Gastrocnemius medialis (tissue), 4 donors: ENCODE data around the gene SCN2A. TPM values are rescaled to one million over a fixed set of nuclear protein-coding genes. Genes with fewer than 3 reads are reported as not detected.

Experiments used
- ATAC-seq, 2 donors: fragments of 150-250 bp; one replicate each; pipeline ENCODE4 v1.9.1; 2016
- DNase-seq, 2 donors: peaks; one replicate each; pipeline ENCODE4 v3.0.0-alpha.2; 2019
- H3K27ac ChIP-seq, 4 donors: fragments of 200-600 bp; sonication (generic); 1 replicate in 1 of 4; 2 replicates in 3 of 4; pipeline ENCODE4 v1.5.1; 2016 to 2018; ENCODE audit warnings: mild to moderate bottlenecking in 2 of 4, moderate library complexity in 1 of 4
- H3K27me3 ChIP-seq, 3 donors: fragments of 200-600 bp; sonication (generic) in 2 of 3; 1 replicate in 1 of 3; 2 replicates in 2 of 3; pipeline versions ENCODE4 v1.5.1 to v1.6.0; 2016 to 2019; ENCODE audit warnings: mild to moderate bottlenecking in 1 of 3, moderate library complexity in 1 of 3
- H3K36me3 ChIP-seq, 2 donors: fragments of 200-600 bp; sonication (generic) in 1 of 2; one replicate each; pipeline ENCODE4 v1.5.1; 2017 to 2018
- H3K4me1 ChIP-seq, 2 donors: fragments of 200-600 bp; sonication (generic) in 1 of 2; one replicate each; pipeline ENCODE4 v1.5.1; 2016 to 2017; ENCODE audit warnings: mild to moderate bottlenecking in 2 of 2
- H3K4me3 ChIP-seq, 4 donors: fragments of 200-600 bp; sonication (generic) in 3 of 4; 1 replicate in 1 of 4; 2 replicates in 3 of 4; pipeline ENCODE4 v1.5.1; 2016 to 2019; ENCODE audit warnings: mild to moderate bottlenecking in 2 of 4
- H3K9me3 ChIP-seq, 3 donors: fragments of 200-600 bp; sonication (generic) in 2 of 3; 1 replicate in 1 of 3; 2 replicates in 2 of 3; pipeline ENCODE4 v1.5.1; 2016 to 2019
- POLR2A ChIP-seq, 2 donors: fragments of 450-650 bp; IDR thresholded peaks; one replicate each; pipeline ENCODE4 v1.6.1; 2017; ENCODE audit warnings: antibody characterized with exemption in 2 of 2, mild to moderate bottlenecking in 2 of 2, moderate library complexity in 2 of 2
- in situ Hi-C, 4 donors: fragments of 200-750 bp; cut with MboI; loops; one replicate each; pipeline versions ENCODE4 v1.15.0 to v1.8.0; 2017; ENCODE audit warnings: low sequenced_read_pairs in 4 of 4
- intact Hi-C: fragments of 100-400 bp; cut with DNase I; formaldehyde crosslinking; loops from one replicate; pipeline ENCODE4 v1.15.1; 2023; ENCODE audit warnings: low total_unique reads
- total RNA-seq, 4 donors: library from RNA; depleted of rRNA; stranded (reverse); fragments of >200 nt; gene quantifications; one replicate each; pipeline versions ENCODE4 v1.1.0 to v1.2.3, GENCODE V29; 2016
- TF ChIP-seq, protein P1 (sequence below), 5 experiments: fragments of 450-650 bp in 3 of 5; fragments of 200-600 bp in 2 of 5; sonication (generic) in 2 of 5; IDR thresholded peaks in 4 of 5; conservative IDR thresholded peaks in 1 of 5; 1 replicate in 4 of 5; 2 replicates in 1 of 5; pipeline ENCODE4 v1.5.1; 2016 to 2019; ENCODE audit warnings: antibody characterized with exemption in 5 of 5, mild to moderate bottlenecking in 3 of 5, moderate library complexity in 3 of 5

SCN2A gene
- total RNA-seq, 4 donors from 2014 or later = not detected

DNA sequence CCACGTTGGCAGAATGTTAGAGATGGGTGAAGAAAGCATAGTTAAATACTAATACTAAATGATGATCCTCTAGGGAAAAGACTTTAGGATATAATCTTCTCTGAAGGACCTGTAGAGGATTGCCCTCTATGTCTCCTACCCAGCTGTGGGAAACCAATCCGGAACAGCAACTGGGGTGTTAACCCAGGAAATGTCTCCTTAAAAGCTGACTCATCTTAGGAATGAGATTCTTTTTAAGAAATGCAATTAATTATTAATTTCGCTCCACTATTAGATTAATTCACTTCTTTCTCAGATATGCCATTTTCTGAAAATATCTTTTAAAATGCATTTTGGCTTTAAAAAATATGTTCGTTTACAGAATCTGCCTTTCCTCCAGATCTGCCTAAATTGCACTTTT is 42.8 kb upstream of the SCN2A start:
- no peaks in the 10 kb centered on the region for H3K27me3 ChIP-seq
- intact Hi-C loops = no loop called here
- no peak overlapping the region for H3K4me3 ChIP-seq
- H3K9me3 ChIP-seq = no peaks in the 10 kb centered on the region
- no peak for TF ChIP-seq POLR2A (IDR thresholded peaks at IDR 0.05)
- TF ChIP-seq, protein P1, sequence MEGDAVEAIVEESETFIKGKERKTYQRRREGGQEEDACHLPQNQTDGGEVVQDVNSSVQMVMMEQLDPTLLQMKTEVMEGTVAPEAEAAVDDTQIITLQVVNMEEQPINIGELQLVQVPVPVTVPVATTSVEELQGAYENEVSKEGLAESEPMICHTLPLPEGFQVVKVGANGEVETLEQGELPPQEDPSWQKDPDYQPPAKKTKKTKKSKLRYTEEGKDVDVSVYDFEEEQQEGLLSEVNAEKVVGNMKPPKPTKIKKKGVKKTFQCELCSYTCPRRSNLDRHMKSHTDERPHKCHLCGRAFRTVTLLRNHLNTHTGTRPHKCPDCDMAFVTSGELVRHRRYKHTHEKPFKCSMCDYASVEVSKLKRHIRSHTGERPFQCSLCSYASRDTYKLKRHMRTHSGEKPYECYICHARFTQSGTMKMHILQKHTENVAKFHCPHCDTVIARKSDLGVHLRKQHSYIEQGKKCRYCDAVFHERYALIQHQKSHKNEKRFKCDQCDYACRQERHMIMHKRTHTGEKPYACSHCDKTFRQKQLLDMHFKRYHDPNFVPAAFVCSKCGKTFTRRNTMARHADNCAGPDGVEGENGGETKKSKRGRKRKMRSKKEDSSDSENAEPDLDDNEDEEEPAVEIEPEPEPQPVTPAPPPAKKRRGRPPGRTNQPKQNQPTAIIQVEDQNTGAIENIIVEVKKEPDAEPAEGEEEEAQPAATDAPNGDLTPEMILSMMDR (IDR thresholded peaks at IDR 0.05 in 4 of 5, conservative IDR thresholded peaks at IDR 0.05 in 1 of 5) = no peak
- H3K4me1 ChIP-seq = no peaks in the 10 kb centered on the region
- ATAC-seq = no peak
- H3K27ac ChIP-seq = no peak overlapping the region
- in situ Hi-C loops = no loop called here
- DNase-seq = no peak
- no peaks in the 10 kb centered on the region for H3K36me3 ChIP-seq

DNA sequence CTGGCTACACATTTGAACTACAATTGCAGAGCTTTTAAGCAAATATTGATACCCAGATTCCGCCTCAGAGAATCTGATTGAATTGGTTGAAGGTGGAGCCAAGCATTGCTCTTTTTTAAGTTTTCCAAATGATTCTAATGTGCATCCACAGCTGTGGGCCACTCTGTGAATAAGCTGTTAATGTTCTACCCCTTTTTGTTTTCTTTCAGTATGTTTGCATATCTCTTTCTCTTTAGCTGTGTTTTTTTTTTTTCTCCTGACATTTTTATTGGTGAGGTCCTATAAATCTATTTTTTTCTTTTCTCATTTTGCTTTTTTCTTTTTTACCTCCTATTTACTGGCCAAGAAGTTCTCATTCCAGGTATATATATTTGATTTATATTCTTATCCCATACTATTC is 41.9 kb upstream of the SCN2A start:
- no peaks in the 10 kb centered on the region for H3K4me1 ChIP-seq
- no peak for ATAC-seq
- H3K27me3 ChIP-seq = no peaks in the 10 kb centered on the region
- no peaks in the 10 kb centered on the region for H3K36me3 ChIP-seq
- no peak overlapping the region for H3K4me3 ChIP-seq
- no peak for TF ChIP-seq POLR2A (IDR thresholded peaks at IDR 0.05)
- TF ChIP-seq, protein P1 (IDR thresholded peaks at IDR 0.05 in 4 of 5, conservative IDR thresholded peaks at IDR 0.05 in 1 of 5) = no peak
- no peaks in the 10 kb centered on the region for H3K9me3 ChIP-seq
- in situ Hi-C loops (no loop called here), intact Hi-C loops (no loop called here)
- no peak for DNase-seq
- H3K27ac ChIP-seq = peak overlapping the region in 1 of 4 donors; percentile 58

DNA sequence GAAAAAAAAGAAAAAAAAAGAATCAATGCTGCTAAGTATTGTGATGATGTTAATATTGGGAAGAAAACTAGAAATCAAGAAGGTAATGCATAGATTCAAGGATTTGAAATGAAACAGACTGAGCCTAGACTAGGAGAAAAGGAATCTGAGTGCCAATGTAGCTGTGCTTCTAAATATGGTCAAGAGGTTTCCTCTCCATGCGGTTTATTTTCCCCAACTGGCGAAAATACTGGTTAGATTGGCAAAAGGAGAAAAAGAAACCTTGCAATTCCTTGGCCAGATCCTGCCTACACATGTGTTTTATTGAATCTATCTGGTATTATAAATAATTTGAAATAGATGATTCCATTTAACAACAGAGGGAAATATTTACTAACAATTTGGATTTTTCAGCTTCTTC is 41.0 kb upstream of the SCN2A start:
- Histone ChIP-seq H3K27me3 (no peaks in the 10 kb centered on the region), H3K4me3 (no peak overlapping the region), H3K36me3 (no peaks in the 10 kb centered on the region), H3K9me3 (no peaks in the 10 kb centered on the region), H3K4me1 (no peaks in the 10 kb centered on the region), H3K27ac (peak overlapping the region in 3 of 4 donors; percentile 22 to 58 (median 36))
- in situ Hi-C loops = no loop called here
- intact Hi-C loops = no loop called here
- no peak for ATAC-seq
- TF ChIP-seq POLR2A (IDR thresholded peaks at IDR 0.05) = no peak
- TF ChIP-seq, protein P1 (IDR thresholded peaks at IDR 0.05 in 4 of 5, conservative IDR thresholded peaks at IDR 0.05 in 1 of 5) = no peak
- DNase-seq = no peak

DNA sequence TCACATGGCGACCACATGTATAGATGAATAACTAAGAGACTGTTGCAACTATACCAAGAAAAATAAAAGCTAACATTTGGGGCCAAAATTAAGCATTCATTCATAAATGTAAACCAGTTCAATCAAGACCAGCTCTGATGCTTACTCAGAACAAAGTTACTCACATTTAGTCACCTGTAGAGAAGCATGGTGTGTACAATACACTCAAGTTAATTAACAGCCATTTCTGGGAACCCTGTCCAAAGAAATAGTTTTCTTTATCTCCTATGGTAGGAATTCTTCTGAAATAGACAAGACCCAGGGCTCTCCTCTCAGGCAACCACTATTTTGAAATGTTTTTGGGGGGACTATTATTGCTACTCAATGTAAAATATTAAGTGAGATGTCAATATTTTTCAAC is 37.0 kb upstream of the SCN2A start:
- H3K9me3 ChIP-seq = no peaks in the 10 kb centered on the region
- no peaks in the 10 kb centered on the region for H3K27me3 ChIP-seq
- in situ Hi-C loops = loop anchor here in 2 of 4 donors (10.0 kb wide), 1 partner anchor 197 kb away; no protein-coding TSS in a partner anchor
- H3K27ac ChIP-seq = no peak overlapping the region
- intact Hi-C loops = loop anchor here (5.0 to 10.0 kb wide), 2 partner anchors 185 to 467 kb away; no protein-coding TSS in a partner anchor
- no peaks in the 10 kb centered on the region for H3K4me1 ChIP-seq
- TF ChIP-seq POLR2A (IDR thresholded peaks at IDR 0.05) = no peak
- TF ChIP-seq, protein P1 (IDR thresholded peaks at IDR 0.05 in 4 of 5, conservative IDR thresholded peaks at IDR 0.05 in 1 of 5) = no peak
- DNase-seq (no peak), ATAC-seq (no peak)
- H3K36me3 ChIP-seq = no peaks in the 10 kb centered on the region
- no peak overlapping the region for H3K4me3 ChIP-seq
